GM11168 (cell line): Measurements from ENCODE around the gene ADH1C.

Source experiments
- in situ Hi-C: fragments of 300-500 bp; cut with MboI; formaldehyde crosslinking; loops from one replicate; pipeline ENCODE4 v1.12.0; 2022; ENCODE audit warnings: low sequenced_read_pairs; ENCODE audit not compliant: unreplicated experiment

The ADH1C gene

GRCh38 chr4:99310389-99310788, 42.2 kb downstream of the ADH1C start:
- in situ Hi-C loops: no loop called here

GRCh38 chr4:99305638-99306400, 46.7 kb downstream of the ADH1C start:
- in situ Hi-C loops: no loop called here

DNA sequence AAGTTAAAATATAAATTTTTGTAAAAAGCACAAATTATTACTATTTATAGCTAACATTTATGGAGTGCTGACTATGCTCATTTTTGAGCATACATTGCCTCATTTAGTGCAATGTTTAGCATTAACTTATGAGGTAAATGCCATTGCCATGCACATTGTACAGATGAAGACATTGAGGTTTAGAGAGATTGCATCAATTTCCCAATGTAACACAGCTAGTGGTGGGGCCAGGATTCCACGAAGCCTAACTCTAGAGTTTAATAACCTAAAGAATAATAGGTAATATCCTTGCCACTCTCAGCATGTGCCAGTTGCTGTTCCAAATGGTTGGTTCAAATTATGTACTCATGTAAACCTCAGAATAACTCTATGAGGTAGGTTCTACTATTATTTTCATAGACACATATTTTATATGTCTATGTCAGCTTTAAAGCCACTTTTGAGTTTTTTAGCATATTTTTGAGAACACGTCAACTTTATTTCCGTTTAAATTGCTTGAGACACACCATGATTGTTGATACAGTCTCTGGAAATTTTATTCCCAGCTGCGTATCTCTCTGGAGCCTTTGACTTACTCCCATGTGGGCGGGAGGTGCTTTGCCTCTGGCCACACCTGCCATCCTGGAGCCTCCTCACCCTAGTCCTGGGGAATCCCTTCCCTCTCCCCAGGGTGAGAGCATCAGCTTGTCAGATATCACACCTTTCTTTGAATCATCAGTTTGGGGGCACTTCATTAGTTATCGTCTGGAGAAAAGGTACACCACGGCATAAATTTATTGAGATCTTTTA, 51.0 kb downstream of the ADH1C start:
- in situ Hi-C loops: no loop called here

DNA sequence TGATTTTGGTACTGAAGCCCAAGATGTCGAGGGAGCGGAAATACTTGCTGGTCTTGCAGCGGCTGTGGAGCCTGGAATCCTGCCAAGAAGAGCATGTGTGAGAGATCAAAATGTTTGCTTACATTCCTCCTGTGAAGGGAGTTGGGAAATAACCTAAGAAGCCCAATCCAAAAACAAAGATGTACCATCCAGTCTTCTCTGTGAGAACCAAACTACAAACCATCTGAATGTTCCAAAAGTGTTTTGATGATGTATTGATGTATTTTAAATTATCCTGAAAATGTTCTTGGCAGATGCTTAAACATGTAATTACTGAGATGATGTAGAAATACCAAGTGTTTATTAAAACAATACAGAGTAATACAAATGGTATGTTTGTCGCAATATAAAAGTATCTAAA, 51.6 kb downstream of the ADH1C start:
- in situ Hi-C loops: no loop called here

DNA sequence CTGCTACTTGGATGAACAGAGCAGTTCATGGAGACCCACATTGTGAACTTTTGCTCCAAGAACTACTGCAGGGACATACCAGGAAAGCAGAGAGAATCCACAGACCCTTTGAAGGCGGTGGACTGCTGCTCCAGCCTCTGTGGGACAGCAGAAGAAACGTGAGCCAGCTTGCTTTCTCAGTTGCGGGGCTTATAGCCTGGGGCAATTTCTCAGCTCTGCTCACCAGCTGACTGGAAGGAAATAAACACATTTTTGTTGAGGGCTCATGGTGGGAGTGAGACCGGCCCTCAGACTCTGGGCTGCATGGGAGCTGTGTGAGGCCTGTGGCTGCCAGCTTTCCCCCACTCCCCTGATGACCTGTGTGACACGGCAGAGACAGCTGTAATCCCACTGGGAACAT, 59.2 kb downstream of the ADH1C start:
- in situ Hi-C loops: no loop called here

DNA sequence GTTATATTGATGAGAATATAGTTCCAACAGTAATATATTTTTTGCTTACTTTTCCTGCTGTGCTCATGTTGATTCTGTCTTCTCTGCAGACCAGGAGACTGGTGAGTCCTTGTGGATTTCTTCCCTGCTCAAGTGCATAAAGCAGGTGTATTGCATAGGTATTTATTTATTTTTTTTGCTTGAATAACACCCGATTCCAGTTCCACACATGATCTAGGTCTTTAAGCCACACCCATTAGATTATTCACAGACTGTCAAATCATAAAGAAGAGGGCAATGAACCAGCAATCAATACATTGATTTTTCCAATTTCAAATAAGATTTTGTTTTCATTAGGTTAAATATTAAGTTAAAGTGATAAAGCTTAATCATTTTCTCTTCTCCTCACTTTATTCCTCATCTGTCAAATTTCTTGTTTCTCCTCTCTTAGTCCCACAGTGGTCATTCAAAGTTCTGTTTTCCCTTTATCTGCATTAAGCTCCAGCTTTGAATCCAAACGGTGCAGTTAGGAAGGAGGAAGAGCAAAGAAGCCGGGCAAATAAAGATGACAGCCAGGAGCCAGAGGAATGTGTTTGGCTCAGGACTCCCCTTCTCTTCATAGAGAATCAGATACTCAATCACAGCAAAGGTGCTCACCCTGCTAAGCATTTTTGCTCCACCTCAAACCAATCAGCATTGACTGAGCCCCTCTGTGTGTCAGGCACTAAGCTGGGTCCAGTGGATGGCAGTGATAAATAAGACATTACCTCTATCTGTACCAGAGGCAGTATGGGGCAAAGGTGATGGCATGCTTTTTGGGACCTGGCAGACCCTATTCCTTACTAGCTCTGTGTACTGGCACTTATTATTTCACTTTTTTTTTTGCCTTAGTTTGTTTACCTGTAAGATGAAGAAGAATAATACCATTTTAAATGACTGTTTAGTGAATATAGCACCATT, 61.4 kb downstream of the ADH1C start, which contains the start of gene ADH1A:
Gene ADH1A (minus strand): TSS at position 138 of the 939 bp plus-strand sequence. CDS start 71 bp downstream, at position 67.
- in situ Hi-C loops: no loop called here
